WERI-Rb-1 (cell line): ENCODE measurements around the gene SPON1.
A peak's percentile ranks its signal among the peaks of the same experiment; 100 is the strongest.

Experiments
- DNase-seq: peaks from one replicate; pipeline ENCODE4 v3.0.0-alpha.2; 2020
- H3K27ac ChIP-seq: fragments of 250-450 bp; sonication (Bioruptor Pico); 2 replicates; pipeline ENCODE4 v1.5.1; 2020; ENCODE audit warnings: mild to moderate bottlenecking, moderate library complexity
- H3K27me3 ChIP-seq: fragments of 250-450 bp; sonication (Bioruptor Pico); 2 replicates; pipeline ENCODE4 v1.5.1; 2021; ENCODE audit warnings: mild to moderate bottlenecking, low read depth, moderate library complexity; ENCODE audit not compliant: insufficient read depth, severe bottlenecking
- H3K36me3 ChIP-seq: fragments of 250-450 bp; sonication (Bioruptor Pico); 2 replicates; pipeline ENCODE4 v1.5.1; 2020; ENCODE audit warnings: mild to moderate bottlenecking, moderate library complexity
- H3K4me3 ChIP-seq: 2 replicates; pipeline ENCODE4 v1.5.1; 2011; ENCODE audit warnings: low read depth, mild to moderate bottlenecking, control low read depth, low read length
- H3K9me3 ChIP-seq: fragments of 250-450 bp; sonication (Bioruptor Pico); 2 replicates; pipeline ENCODE4 v1.5.1; 2021; ENCODE audit warnings: mild to moderate bottlenecking, moderate library complexity; ENCODE audit not compliant: severe bottlenecking
- CTCF ChIP-seq: IDR thresholded peaks from 2 replicates; pipeline ENCODE4 v1.5.1; 2011; ENCODE audit warnings: low read depth, mild to moderate bottlenecking, control low read depth, inconsistent platforms, low read length

Gene SPON1

GRCh38 chr11:14112721-14113120 is 150.2 kb downstream of the SPON1 start:
- H3K4me3 ChIP-seq: no peak overlapping the region
- H3K27me3 ChIP-seq: no peaks in the 10 kb centered on the region
- H3K27ac ChIP-seq: peak overlapping the region; percentile 75
- no peak for TF ChIP-seq CTCF
- DNase-seq: peak; percentile 81
- H3K9me3 ChIP-seq: no peaks in the 10 kb centered on the region
- no peaks in the 10 kb centered on the region for H3K36me3 ChIP-seq

DNA sequence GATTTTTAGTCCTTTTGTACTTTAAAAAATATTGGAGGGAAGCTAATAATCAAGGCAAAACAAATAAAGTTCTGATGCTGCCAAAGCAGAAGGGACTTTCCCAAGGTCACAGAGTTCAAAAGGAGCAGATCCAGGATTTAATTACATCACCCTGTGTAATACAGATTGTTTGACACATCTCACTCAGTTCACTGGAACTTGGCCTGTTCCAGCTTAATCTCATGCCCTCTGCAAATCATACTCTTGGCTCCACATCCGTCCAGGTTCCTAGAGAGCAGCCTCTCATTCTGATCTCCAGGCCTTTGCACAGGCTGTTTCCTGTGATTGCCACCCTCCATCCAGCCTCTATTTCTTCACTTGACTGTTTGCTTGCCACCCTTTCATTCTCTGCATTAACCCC is 151.7 kb downstream of the SPON1 start:
- no peaks in the 10 kb centered on the region for H3K27me3 ChIP-seq
- peak; percentile 27 for DNase-seq
- H3K4me3 ChIP-seq: no peak overlapping the region
- H3K9me3 ChIP-seq: no peaks in the 10 kb centered on the region
- TF ChIP-seq CTCF: no peak
- no peaks in the 10 kb centered on the region for H3K36me3 ChIP-seq
- peak overlapping the region; percentile 56 for H3K27ac ChIP-seq

GRCh38 chr11:14114786-14115185 is 152.3 kb downstream of the SPON1 start:
- Histone ChIP-seq H3K4me3 (no peak overlapping the region), H3K27ac (peak overlapping the region; percentile 56), H3K27me3 (no peaks in the 10 kb centered on the region), H3K36me3 (no peaks in the 10 kb centered on the region), H3K9me3 (no peaks in the 10 kb centered on the region)
- DNase-seq: no peak
- no peak for TF ChIP-seq CTCF

- no peak for DNase-seq
- H3K9me3 ChIP-seq: no peaks in the 10 kb centered on the region
- no peak for TF ChIP-seq CTCF
- no peaks in the 10 kb centered on the region for H3K27me3 ChIP-seq
- no peaks in the 10 kb centered on the region for H3K36me3 ChIP-seq
- no peak overlapping the region for H3K27ac ChIP-seq
- no peak overlapping the region for H3K4me3 ChIP-seq
Observed at GRCh38 chr11:14117632-14118031, 155.1 kb downstream of the SPON1 start.

GRCh38 chr11:14118072-14118471 is 155.5 kb downstream of the SPON1 start:
- no peaks in the 10 kb centered on the region for H3K36me3 ChIP-seq
- no peak overlapping the region for H3K4me3 ChIP-seq
- H3K27ac ChIP-seq: no peak overlapping the region
- TF ChIP-seq CTCF: no peak
- H3K9me3 ChIP-seq: no peaks in the 10 kb centered on the region
- DNase-seq: no peak
- H3K27me3 ChIP-seq: no peaks in the 10 kb centered on the region

GRCh38 chr11:14119357-14119756 is 156.8 kb downstream of the SPON1 start:
- H3K4me3 ChIP-seq: no peak overlapping the region

More at GRCh38 chr11:14119357-14119756, 156.8 kb downstream of the SPON1 start:
- no peak for DNase-seq
- H3K9me3 ChIP-seq: no peaks in the 10 kb centered on the region
- no peak for TF ChIP-seq CTCF
- H3K27me3 ChIP-seq: no peaks in the 10 kb centered on the region
- no peak overlapping the region for H3K27ac ChIP-seq
- H3K36me3 ChIP-seq: no peaks in the 10 kb centered on the region
